ENCODE data around the gene TRIP13.
"Not testable (repeated sequence)": the region's sequence is repeated elsewhere in the genome, so short reads cannot be mapped to it uniquely, and the experiment has no call there.

The TRIP13 gene

DNA sequence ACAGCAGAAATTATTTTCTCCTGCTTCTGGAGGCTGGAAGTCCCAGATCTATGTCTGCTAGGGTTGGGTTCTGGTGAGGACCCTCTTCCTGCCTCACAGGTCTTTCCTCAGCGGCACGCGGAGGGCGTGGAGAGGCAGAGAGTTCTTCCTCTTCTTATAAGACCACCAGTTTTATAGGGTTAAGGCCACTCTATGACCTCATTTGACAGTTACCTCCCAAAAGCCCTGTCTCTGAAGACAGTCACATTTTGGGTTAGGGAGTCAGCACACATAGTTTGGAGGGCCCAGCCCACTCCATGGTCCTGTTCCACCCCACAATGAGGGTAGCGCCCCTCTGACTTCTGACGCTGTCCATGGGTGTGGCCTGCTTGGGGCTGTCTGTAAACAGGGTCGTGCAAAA, 46.7 kb downstream of the TRIP13 start:
- DNase-seq = peak in 1 of 2 experiments; percentile 1

DNA sequence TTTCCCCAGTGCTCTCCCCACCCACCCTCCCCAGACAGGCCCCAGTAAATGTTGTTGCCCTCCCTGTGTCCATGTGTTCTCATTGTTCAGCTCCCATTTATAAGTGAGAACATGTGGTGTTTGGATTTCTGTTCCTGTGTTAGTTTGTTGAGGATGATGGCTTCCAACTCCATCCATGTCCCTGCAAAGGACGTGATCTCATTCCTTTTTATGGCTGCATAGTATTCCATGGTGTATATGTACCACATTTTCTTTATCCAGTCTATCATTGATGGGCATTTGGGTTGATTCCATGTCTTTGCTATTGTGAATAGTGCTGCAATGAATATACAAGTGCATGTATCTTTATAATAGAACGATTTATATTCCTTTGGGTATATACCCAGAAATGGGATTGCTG, 48.1 kb downstream of the TRIP13 start:
- DNase-seq = not testable (repeated sequence)

DNA sequence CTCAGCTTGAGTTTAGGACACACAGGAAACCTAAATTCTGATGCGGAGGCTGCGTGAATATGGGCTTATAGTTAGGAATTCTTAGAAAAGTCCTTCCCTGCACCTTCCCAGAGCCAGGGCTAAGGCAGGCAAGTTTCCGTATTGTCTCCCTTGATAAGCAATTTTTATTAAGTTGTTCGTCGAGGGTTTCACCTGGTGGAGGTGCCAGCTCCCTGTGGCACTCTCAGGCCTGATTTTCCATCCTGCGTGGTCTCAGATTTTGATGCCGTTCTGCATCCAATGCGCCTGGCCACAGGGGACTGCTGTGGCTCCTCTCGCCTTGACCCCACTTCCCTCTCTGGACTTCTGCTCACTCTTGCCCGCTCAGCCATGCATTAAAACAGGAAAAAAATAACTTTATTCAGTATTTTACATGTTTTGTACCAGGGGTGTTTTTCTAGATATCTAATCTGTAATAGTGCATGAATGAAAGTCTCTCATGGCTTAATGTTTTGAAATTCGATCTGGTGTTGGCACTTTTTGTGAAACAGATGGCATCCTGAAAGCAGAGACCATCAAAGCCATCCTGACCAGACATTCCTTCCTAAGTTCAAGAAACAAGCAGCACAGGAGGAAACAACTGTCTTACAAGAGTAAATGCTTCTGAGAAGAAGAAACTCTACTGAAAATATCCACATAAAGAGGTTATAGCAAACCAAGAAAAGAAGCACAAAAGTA, 50.7 kb downstream of the TRIP13 start:
- no peak for DNase-seq

DNA sequence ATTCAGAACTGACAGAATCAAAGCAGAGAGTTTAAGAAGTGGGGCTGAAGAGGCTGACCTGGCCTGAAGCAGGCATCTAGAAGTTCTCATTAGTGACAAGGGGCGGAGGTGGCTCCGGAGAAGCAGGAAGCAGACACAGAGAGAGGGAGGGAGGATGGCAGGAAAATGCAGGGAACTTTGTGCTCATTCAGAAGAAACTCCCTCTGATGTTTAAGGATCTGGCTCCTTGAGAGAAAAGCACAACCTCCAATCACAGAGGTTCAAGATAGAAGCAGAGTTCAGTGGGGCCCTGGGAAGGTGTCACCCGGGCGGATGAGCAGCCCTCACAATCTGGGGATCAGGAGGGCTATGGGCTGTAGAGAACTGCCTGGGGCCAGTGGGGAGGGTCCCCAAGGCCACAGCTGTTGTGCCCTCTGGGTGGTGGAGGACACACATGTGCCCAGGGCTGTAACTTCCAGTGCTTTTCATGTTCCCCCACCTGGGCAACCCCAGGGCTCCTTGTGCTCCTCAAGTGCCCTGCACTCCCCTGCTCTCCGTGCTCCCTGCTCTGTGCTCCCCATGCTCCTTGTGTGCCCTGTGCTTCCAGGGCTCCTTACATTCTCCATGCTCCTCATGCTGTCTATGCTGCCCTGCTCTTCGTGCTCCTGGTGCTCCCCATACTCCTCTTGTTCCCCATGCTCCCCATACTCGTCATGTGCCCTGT, 51.4 kb downstream of the TRIP13 start:
- no peak for DNase-seq

DNA sequence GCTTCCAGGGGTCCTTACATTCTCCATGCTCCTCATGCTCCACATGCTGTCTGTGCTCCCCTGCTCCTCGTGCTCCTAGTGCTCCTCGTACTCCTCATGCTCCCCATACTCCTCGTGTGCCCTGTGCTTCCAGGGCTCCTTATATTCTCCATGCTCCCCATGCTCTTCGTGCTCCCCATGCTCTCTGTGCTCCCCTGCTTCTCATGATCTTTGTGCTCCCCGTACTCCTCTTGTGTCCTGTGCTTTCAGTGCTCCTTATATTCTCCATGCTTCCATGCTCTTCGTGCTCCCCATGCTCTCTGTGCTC, 51.9 kb downstream of the TRIP13 start:
- DNase-seq = no peak

DNA sequence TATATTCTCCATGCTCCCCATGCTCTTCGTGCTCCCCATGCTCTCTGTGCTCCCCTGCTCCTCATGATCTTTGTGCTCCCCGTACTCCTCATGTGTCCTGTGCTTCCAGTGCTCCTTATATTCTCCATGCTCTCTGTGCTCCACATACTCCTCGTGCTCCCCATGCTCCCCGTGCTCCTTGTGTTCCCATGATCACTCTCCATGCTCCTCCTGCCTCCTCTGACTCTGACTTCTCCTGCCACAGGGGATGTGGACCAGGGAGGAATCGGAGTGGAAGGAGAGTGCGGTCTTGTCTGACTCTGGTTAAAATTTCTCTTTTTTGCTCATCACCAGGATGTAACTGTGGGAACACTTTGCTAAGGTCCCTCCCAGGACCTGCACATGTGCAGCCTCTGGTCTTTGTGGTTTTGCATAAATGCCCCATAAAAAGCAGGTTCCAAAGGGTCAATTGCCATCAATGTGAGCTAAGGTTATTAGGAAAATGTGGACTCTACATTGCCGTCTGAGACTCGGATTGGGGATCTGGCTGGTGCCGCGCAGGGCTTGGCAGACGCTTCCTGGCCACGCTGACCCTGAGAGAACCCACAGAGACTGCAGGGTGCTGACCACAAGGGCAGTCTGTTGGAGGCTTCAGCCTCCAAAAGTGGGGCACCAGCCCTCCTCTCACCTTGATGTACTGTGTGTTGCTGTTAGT, 52.5 kb downstream of the TRIP13 start:
- no peak for DNase-seq

DNA sequence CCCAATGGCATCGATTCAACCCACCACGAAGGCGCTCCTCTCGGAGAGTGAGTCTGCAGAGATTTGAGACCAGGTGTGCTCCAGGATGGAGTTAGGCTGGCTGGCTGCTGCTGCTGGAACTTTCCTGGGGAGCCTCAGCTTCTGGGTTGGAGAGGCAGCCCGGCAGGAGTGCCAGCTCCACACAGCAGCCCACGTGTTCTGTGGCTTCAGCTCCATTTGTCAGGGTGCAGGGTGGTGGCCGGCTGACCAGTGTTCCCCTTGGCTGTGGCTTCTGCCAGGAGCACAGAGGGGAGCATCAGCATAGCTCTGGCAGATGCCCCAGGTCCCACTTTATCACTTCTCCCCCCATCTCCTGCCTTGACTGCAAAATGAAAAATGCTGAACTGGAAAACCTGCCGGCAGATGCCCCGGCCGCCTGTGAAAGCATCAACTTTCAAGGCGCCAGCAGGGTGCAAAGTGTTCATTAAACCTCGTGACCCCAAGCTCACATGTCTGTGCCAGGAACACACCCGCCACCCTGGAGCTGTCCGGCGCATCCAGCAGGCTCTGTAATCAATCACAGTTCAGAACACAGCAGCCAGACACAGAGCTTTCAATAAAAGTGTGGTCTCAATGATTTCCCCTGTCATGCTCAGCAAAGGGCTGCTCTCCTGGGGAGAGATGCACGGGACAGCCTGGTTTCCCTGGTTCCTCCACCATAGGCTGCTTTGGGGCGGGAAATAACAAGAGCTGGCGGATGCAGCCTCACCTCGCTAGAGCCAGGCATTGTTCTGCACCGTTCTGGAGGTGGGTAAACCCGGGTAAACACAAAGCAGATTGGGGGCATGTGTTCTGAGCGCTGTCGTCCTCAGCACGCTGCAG, 53.2 kb downstream of the TRIP13 start:
- no peak for DNase-seq

DNA sequence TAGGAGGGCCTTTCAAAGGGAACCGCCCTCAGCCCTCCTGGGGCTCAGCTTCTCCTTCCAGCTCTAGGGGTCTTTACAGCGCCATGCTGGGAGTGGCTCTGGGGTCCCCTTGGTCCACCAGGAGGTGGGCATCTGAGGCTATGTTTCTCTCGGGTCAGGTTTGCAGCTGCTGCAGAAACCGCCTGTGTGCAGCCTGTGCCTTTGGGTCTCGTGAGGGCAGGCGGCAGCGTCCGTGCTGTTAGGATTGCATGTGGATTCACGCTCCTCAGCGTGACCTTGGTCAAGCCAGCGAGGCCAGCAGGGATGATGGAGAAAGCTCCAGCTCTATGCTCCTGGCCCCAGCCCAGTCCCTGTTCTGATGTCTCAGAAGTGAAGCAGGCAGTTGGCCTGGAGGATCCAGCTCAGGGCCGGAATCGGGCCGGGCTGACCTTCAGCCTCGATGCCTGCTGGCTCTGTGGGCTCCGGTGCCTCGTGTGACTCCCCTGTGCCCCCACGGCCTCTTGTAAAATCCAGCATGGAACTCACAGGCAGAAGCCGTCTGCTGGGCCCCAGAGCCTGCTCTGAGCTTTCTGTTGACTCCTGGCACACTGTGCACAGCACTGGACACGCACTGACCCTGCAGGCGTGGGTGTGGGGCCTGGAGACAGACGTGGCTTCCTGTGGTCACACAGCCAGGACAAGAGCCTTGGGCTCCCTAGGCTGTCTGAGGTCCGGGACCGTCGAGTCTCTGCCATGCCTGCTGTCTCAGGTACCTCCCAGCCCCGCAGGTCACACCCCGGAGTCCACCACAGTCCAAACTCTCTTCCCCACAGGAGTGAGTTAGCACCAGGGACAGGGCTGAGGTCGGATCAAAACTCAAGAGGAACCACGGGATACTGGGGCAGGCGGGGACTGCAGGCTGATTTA, 54.3 kb downstream of the TRIP13 start:
- DNase-seq = no peak

DNA sequence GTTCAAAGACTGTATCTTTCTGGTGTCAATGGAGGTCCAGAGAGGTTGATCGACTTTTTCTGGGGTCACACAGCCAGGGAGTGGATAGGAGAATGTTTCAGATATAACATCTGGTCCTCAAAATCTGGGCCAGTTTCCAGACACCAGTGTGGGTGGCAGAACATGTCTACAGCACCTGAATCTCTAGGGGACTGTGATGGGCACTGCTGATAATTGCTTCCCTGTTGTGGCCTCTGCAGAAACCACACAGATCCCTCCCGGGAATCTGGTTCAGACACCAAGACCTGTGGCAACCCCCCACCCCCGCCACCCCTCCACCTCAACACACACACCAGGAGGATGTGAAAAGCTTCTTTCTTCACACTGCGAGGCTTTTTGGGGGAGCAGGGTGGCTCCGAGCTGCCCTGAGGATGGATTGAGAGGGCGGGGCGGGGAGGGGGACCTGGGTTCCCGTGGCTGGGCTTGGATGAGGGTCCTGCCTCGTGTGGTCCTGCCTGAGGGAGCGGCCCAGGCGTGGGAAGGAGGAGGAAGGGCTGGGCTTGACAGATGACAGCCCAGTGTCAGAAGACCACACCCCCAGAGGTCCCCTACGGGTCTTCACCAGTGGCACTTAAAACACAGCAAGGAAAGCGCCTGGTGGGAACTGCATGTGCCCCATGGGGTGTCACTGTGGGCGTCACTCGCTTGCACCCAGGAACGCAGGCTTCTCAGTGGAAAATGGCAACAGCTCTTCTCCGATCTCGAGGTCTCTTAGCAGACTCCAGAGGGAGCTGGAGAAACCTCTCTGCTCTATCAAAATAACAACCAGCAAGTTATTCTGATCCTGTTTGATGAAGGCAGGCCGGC, 55.2 kb downstream of the TRIP13 start:
- no peak for DNase-seq

DNA sequence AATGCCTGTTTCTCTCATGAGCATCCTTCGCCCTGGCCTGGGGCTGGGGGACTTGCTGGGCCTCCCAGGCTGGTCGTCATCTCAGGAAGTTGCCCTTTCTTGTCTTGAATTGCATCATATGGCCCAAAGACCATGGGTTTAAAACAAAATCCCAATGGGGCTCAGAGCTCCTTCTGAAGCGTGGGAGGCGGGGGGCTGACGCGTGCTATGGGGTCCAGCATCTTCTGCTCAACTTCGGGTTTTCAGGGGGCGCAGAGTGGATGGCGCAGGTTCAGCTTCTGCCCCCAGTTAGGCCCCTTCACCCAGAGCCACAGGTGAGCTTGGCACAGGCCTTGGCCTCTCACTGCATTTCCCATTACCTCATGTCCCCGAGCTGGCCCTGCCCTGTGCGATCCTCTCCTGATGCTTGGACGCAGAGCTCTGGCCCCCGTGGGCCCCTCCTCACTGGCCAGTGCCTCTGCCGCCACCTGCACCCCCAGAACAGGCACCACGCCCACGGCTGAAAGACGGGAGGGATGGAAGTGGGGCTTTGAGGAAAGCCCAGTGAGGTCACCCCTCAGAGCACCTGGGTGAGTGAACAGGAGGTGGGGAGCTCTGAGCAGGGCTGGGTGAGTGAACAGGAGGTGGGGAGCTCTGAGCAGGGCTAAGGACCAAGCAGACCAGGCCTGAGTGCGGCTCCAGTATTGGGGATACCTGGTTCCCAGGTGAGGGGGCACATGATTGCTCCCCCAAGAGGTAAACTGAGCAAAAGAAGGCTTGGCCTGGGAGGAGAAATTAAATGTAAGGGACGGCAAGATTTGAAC, 56.0 kb downstream of the TRIP13 start:
- DNase-seq = no peak

DNA sequence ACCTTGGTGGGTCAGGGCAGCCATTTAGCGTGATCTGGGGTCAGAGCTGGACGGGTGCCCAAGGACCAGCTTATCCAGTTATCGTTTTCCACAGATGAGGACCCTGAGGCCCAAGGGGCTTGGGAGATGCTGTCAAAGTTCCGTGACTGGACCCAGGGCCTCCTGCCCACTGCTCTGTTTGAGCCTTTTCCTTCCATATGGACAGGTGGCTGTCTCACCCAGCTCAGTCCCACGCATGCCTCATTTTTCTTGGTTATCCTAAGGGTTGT, 56.5 kb downstream of the TRIP13 start:
- DNase-seq = no peak

DNA sequence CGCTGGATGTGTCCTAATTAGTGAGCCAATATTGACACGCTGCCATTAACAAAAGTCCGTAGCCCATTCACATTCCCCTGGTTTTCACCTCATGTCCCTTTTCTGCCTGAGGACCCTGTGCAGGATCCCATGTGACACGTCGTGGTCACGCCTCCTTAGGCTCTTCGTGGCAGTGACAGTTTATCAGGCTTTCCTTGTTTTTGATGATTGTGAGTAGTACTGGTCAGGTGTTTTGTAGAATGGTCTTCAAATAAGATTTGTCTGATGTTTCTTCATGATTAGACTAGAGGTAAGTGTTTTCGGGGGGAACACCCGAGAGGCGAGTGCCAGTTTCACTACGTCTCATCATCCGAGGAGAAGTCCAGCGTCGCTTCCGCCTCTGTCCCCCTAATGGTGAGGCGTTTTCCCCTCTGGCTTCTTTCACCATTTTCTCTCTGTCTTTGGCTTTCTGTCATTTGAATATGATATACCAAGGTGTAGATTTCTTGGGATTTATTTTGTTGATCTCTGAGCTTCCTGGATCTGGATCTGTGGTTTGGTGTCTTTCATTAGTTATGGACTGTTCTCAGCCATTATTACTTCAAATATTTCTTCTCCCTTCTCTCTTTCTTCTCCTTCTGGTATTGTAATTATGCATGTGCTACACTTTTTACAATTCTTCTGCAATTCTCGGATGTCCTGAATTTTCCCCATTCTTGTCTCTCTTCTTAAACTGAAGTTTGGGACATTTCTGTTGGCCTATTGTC, 57.3 kb downstream of the TRIP13 start:
- DNase-seq = no peak

DNA sequence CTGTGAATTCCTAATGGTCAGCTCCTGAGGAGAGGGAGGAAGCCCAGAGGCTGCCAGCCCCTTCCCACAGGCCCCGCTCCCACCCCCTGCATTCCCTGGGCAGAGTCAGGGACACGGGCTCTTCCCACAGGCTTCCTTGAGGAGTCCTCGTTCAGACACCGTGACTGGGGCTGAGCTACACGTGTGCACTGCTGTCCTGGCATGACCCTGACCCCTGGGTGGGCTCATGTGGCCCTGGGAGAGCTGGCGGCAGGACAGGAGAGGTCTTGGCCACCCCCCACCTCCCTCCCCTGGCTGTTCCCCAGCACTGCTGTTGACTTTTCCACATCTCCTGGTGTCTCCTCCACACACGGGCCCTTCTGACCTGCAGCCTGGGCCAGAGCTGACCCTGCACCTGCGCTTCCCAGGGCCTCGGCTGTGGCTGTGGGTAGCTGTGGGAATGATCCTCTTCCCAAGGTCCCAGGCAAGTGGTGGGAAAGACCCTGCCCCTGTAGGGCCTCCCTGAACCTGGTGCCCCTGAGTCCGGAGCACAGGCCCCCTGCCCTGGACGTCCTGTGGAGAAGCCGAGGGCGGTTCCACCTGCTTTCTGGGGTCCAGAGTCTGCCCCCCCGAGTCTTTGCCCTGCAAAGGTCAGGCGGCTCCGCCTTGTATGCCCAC, 59.4 kb downstream of the TRIP13 start:
- no peak for DNase-seq

DNA sequence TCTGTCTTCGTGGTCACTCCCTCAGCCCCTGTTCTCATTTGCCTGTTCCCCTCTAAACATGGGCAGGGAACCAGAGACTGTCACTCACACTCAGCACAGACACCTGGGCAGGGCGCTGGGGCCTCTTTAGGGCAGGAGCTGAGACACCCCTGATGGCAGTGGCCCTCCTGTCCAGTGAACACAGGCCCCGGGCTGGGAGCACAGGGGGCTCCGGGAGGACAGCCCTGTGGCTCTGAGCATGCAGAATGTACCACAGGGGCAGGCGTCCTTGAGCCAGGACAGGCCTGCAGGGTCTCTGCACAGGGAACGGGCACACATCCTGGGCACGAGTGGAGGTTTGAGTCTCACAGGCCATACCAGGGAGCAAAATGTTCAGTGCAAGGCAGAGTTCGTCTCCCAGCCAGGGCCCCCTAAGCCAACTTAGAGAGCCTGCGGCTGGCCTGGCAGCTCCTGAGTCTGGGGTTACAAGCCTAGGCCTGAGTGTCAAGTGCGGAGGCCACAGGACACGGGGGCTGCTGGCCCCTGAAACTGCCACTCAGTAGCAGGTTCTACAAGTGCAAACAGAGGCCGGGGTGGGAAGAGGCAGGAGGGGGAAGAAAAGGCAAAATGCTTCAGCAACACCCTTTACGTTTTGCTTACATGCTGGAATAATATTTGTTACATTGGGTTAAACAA, 60.0 kb downstream of the TRIP13 start:
- DNase-seq = no peak

DNA sequence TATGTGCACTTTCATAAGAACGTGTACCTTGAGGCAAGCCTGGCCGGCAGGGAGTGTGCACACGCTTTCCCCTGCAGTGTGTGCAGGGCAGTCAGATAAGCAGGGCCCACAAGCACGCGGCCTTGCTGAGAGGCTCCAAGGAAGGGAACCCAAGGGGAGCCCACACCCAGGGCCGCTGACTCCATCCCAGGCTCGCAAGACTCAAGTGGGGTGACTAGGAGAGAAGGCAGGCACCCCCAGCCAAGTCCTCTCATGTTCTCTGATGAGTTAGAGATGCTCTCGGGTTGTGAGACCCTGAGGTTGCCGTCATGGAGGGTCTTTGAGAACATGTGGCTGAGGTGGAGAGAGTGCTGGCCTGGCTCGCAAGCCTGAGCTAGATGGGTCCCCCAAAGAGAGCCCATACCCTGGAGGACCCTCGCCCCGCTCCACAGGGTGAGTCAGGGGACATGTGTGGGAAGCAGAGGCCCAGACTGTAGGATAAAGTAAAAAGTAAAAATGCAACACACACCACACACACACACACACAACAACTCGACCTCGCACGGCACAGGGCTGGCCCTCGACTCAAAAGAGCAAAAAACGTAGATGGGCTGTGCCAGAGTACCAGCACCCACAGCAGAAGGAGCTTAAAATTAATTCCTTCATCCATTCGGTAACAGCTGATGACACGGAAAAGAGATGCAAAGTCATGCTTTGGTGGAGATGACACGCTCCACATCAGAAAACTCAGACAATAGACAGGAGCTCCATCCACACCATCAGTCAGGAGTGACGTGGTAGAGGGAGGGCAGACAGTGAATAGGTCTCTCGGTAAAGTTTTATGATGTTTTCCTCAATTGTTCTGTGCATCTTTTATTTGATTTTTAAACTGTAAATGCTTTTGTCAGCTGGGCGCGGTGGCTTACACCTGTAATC, 61.1 kb downstream of the TRIP13 start:
- DNase-seq = no peak

DNA sequence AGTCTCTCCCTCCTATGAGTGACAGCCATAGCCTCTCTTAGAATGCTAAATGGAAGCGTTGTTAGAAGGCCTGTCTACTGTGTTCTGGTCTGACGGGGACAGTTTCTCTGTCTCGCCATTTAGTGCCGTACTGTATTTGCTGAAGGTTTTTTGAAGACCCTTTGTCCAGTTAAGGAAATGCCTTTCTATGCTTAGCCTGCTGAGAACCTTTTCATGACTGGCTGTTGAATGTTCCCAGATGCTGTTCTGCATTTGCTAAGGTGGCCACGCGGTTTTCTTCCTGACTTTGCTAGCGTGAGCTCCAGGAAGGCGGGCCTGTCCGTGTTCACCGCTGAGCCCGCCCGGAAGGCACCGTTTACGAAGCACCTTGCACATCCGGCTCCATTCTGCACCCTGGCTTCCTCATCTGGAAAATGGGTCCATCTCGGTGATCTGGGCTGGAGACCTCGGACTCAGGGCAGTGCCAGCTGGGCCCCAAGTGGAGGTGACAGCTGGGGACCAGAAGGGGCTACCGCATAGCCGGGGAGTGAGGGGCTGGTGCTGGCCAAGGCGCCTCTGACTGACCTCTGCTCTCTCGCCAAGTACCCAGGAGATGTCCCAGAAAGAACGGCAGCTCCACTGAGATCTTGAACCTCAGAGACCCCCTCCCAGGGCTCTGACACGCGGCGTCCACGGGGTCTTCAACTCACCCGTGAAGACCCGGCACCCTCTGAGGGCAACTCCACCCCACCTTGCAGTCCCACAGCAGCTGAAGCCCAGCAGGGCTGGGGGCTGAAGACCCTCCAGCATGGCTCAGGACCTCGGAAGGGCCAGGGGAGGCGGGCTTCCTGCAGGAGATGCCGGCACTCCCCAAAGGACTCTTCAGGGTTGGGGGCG, 63.4 kb downstream of the TRIP13 start:
- DNase-seq = no peak
